ENCODE measurements around the gene CTSA.

Gene CTSA

GRCh38 chr20:45890985-45891983 is at the start of gene CTSA, which contains the start of gene NEURL2:
Gene CTSA, plus strand, starts transcription at chr20:45891335. Its CDS starts 234 bp downstream, at chr20:45891569.
Gene NEURL2, minus strand, starts transcription at chr20:45891208. Its CDS starts 217 bp downstream, at chr20:45890991.
- DNase-seq (ENCODE audit: low read depth), result peak; percentile 96
- TF ChIP-seq CTCF (IDR thresholded peaks at IDR 0.05; ENCODE audit: insufficient read depth, low read depth, low read length, missing control alignments), result no peak

GRCh38 chr20:45841407-45842129 is 49.6 kb upstream of the CTSA start:
- DNase-seq (ENCODE audit: low read depth), result no peak
- no peak overlapping the region for H3K4me3 ChIP-seq (ENCODE audit: low read depth, low read length)
- no peak for TF ChIP-seq CTCF (IDR thresholded peaks at IDR 0.05; ENCODE audit: insufficient read depth, low read depth, low read length, missing control alignments)

More at GRCh38 chr20:45890985-45891983, at the start of gene CTSA, which contains the start of gene NEURL2:
- peak within 1 kb of the TSS; percentile 95 for H3K4me3 ChIP-seq (ENCODE audit: low read depth, low read length)

- DNase-seq (ENCODE audit: low read depth), result peak; percentile 61
- TF ChIP-seq CTCF (IDR thresholded peaks at IDR 0.05; ENCODE audit: insufficient read depth, low read depth, low read length, missing control alignments), result no peak
- no peak overlapping the region for H3K4me3 ChIP-seq (ENCODE audit: low read depth, low read length)
Measured at GRCh38 chr20:45842169-45842812, 48.8 kb upstream of the CTSA start.

GRCh38 chr20:45843506-45843905 is 47.6 kb upstream of the CTSA start:
- no peak for DNase-seq (ENCODE audit: low read depth)
- no peak for TF ChIP-seq CTCF (IDR thresholded peaks at IDR 0.05; ENCODE audit: insufficient read depth, low read depth, low read length, missing control alignments)
- H3K4me3 ChIP-seq (ENCODE audit: low read depth, low read length), result no peak overlapping the region

GRCh38 chr20:45845452-45845851 is 45.7 kb upstream of the CTSA start:
- no peak for TF ChIP-seq CTCF (IDR thresholded peaks at IDR 0.05; ENCODE audit: insufficient read depth, low read depth, low read length, missing control alignments)
- no peak overlapping the region for H3K4me3 ChIP-seq (ENCODE audit: low read depth, low read length)
- no peak for DNase-seq (ENCODE audit: low read depth)

GRCh38 chr20:45848421-45848820 is 42.7 kb upstream of the CTSA start:
- DNase-seq (ENCODE audit: low read depth), result no peak
- no peak for TF ChIP-seq CTCF (IDR thresholded peaks at IDR 0.05; ENCODE audit: insufficient read depth, low read depth, low read length, missing control alignments)
- H3K4me3 ChIP-seq (ENCODE audit: low read depth, low read length), result no peak overlapping the region
